Stimulated activated effector memory CD8-positive, alpha-beta T cell treated with anti-CD3 and anti-CD28 coated beads, Interleukin-12 subunit alpha, Interleukin-12 subunit beta, amount 100 ng/mL, for 72 hours (primary cell): ENCODE results near the gene ENDOG.
"Not testable (repeated sequence)": the region's sequence is repeated elsewhere in the genome, so short reads cannot be mapped to it uniquely, and the experiment has no call there.

Experiments used
- ATAC-seq: fragments of 150-1000 bp; cut with Tn5 transposase; 2 replicates; pipeline ENCODE4 v1.10.0; 2021
- DNase-seq, 2 donors: peaks; one replicate each; pipeline ENCODE4 v3.0.0; 2021 to 2022; ENCODE audit warnings: low spot score in 2 of 2
- H3K27ac Mint-ChIP-seq: one replicate; pipeline ENCODE4 v1.8.0; 2022; ENCODE audit warnings: mild to moderate bottlenecking, mixed read lengths
- H3K36me3 Mint-ChIP-seq: one replicate; pipeline ENCODE4 v1.8.0; 2022; ENCODE audit warnings: mild to moderate bottlenecking, mixed read lengths
- H3K4me1 Mint-ChIP-seq: one replicate; pipeline ENCODE4 v1.8.0; 2022; ENCODE audit warnings: mixed read lengths
- H3K4me3 Mint-ChIP-seq: one replicate; pipeline ENCODE4 v1.8.0; 2022; ENCODE audit warnings: mild to moderate bottlenecking, mixed read lengths
- H3K9me3 Mint-ChIP-seq: one replicate; pipeline ENCODE4 v1.8.0; 2022; ENCODE audit warnings: mixed read lengths

ENDOG gene

GRCh38 chr9:128860937-128861336 is 42.6 kb downstream of the ENDOG start:
- no peak for DNase-seq
- ATAC-seq, result no peak
- Mint-ChIP-seq H3K27ac (no peak overlapping the region), H3K9me3 (no peaks in the 10 kb centered on the region), H3K4me1 (peaks cover 4% of the 10 kb centered on the region), H3K36me3 (no peaks in the 10 kb centered on the region), H3K4me3 (no peak overlapping the region)

GRCh38 chr9:128861501-128861900 is 43.2 kb downstream of the ENDOG start:
- Mint-ChIP-seq H3K27ac (no peak overlapping the region), H3K4me3 (no peak overlapping the region), H3K36me3 (no peaks in the 10 kb centered on the region), H3K9me3 (no peaks in the 10 kb centered on the region), H3K4me1 (peaks cover 4% of the 10 kb centered on the region)
- ATAC-seq (no peak), DNase-seq (no peak)

- ATAC-seq (no peak), DNase-seq (no peak)
- Mint-ChIP-seq H3K4me1 (peaks cover 4% of the 10 kb centered on the region), H3K27ac (no peak overlapping the region), H3K9me3 (no peaks in the 10 kb centered on the region), H3K4me3 (no peak overlapping the region), H3K36me3 (no peaks in the 10 kb centered on the region)
These were observed 44.1 kb downstream of the ENDOG start for GRCh38 chr9:128862401-128862851.

- Mint-ChIP-seq H3K36me3 (no peaks in the 10 kb centered on the region), H3K4me3 (no peak overlapping the region), H3K4me1 (peaks cover 4% of the 10 kb centered on the region), H3K27ac (no peak overlapping the region), H3K9me3 (no peaks in the 10 kb centered on the region)
- DNase-seq (peak; percentile 87 to 94), ATAC-seq (peak; percentile 96)
These were observed 45.3 kb downstream of the ENDOG start for GRCh38 chr9:128863647-128864046.

- ATAC-seq, result no peak
- Mint-ChIP-seq H3K4me3 (no peak overlapping the region), H3K27ac (no peak overlapping the region), H3K9me3 (no peaks in the 10 kb centered on the region), H3K4me1 (no peaks in the 10 kb centered on the region), H3K36me3 (peaks cover 14% of the 10 kb centered on the region)
- no peak for DNase-seq
These were observed 52.0 kb downstream of the ENDOG start for GRCh38 chr9:128870128-128870940.

GRCh38 chr9:128870941-128871265 is 52.6 kb downstream of the ENDOG start:
- H3K27ac Mint-ChIP-seq, DNase-seq, H3K4me1 Mint-ChIP-seq, H3K4me3 Mint-ChIP-seq, ATAC-seq, H3K9me3 Mint-ChIP-seq: not testable (repeated sequence)
- H3K36me3 Mint-ChIP-seq, result peaks cover 14% of the 10 kb centered on the region
